Endodermal cell (in vitro differentiated cells): ENCODE results near the gene CFAP46. TPM values are rescaled to one million over a fixed set of nuclear protein-coding genes. Genes with fewer than 3 reads are reported as not detected.

Source experiments
- DNase-seq: peaks from one replicate; pipeline ENCODE4 v3.0.0-alpha.2; 2017
- H3K27ac ChIP-seq: 2 replicates; pipeline ENCODE4 v1.5.1; 2013; ENCODE audit warnings: mild to moderate bottlenecking, low read depth, low read length, moderate library complexity
- H3K27me3 ChIP-seq: 2 replicates; pipeline ENCODE4 v1.6.1; 2013; ENCODE audit warnings: mild to moderate bottlenecking, low read length, moderate library complexity; ENCODE audit not compliant: insufficient read depth, control insufficient read depth, poor library complexity, severe bottlenecking
- H3K36me3 ChIP-seq: 2 replicates; pipeline ENCODE4 v1.7.0; 2013; ENCODE audit warnings: mild to moderate bottlenecking, low read length, moderate library complexity; ENCODE audit not compliant: control insufficient read depth, insufficient read depth
- H3K4me1 ChIP-seq: one replicate; pipeline ENCODE4 v1.7.0; 2013; ENCODE audit warnings: low read length; ENCODE audit not compliant: control insufficient read depth, insufficient read depth
- H3K4me3 ChIP-seq: 2 replicates; pipeline ENCODE4 v1.5.1; 2013; ENCODE audit warnings: mild to moderate bottlenecking, low read length, moderate library complexity
- H3K9ac ChIP-seq: 2 replicates; pipeline ENCODE4 v1.6.1; 2013; ENCODE audit warnings: mild to moderate bottlenecking, low read length, moderate library complexity; ENCODE audit not compliant: poor library complexity, severe bottlenecking; ENCODE audit errors: extremely low read depth
- H3K9me3 ChIP-seq: 2 replicates; pipeline ENCODE4 v1.6.1; 2013; ENCODE audit warnings: mild to moderate bottlenecking, low read length, moderate library complexity; ENCODE audit not compliant: control insufficient read depth
- H3K27ac Mint-ChIP-seq: 2 replicates; pipeline ENCODE4 v1.8.0; 2020; ENCODE audit warnings: mixed read lengths
- H3K27me3 Mint-ChIP-seq: 2 replicates; pipeline ENCODE4 v1.8.0; 2021; ENCODE audit warnings: mild to moderate bottlenecking, mixed read lengths; ENCODE audit not compliant: insufficient read depth
- H3K36me3 Mint-ChIP-seq: 2 replicates; pipeline ENCODE4 v1.8.0; 2020; ENCODE audit warnings: low read depth, mixed read lengths
- H3K4me1 Mint-ChIP-seq: 2 replicates; pipeline ENCODE4 v1.8.0; 2020; ENCODE audit warnings: mixed read lengths
- H3K4me3 Mint-ChIP-seq: 2 replicates; pipeline ENCODE4 v1.8.0; 2020; ENCODE audit warnings: mild to moderate bottlenecking, moderate library complexity, mixed read lengths
- H3K9me3 Mint-ChIP-seq: 2 replicates; pipeline ENCODE4 v1.8.0; 2020; ENCODE audit warnings: mild to moderate bottlenecking, mixed read lengths
- CTCF ChIP-seq: fragments of 200-600 bp; sonication (generic); conservative IDR thresholded peaks from 2 replicates; pipeline ENCODE4 v1.5.0; 2021; ENCODE audit warnings: antibody characterized with exemption, mild to moderate bottlenecking
- WGBS, 2 experiments: methylation state at CpG; one replicate each; pipeline versions ENCODE4 v1.1.5 to v1.1.7; 2013; ENCODE audit warnings: missing lambda C conversion rate in 2 of 2, mixed read lengths in 1 of 2; ENCODE audit not compliant: insufficient coverage in 1 of 2, insufficient read length in 1 of 2; 5-methylcytosine and 5-hydroxymethylcytosine counted together
- total RNA-seq, 2 donors: library from RNA; stranded (reverse); fragmentation: NEBNext Ultra II Directional in 1 of 2; extraction: Animal tissue kit (Norgen Biotek cat#: 25700) in 1 of 2; gene quantifications; 2 replicates in 1 of 2; 3 replicates in 1 of 2; pipeline ENCODE4 v1.2.1, GENCODE V29; 2021

Gene CFAP46
- total RNA-seq, 2 donors from 2014 or later: 9.9 to 10.5 TPM

DNA sequence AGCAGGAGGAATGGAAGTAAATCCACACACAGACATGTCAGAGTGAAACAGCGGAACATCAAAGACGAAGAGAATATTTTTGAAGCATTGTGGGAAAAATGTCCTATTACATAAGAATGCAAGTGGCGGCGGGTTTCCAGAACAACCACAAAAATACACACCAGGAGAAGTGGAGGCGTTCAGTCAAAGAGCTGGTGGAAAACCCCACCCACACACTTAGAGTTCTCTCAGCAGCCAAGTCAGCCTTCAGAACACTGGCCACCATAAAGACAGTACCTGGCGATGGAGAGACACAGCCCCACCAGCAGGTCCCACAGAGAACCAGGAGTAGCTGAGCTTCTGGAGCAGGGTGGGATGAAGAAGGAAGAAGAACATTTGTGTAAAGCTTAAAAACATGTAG is 180.1 kb downstream of the CFAP46 start:
- H3K36me3 ChIP-seq: no peaks in the 10 kb centered on the region
- DNase-seq: no peak
- no peaks in the 10 kb centered on the region for H3K4me1 Mint-ChIP-seq
- no peak overlapping the region for H3K27ac ChIP-seq
- H3K4me3 Mint-ChIP-seq: no peak overlapping the region
- H3K36me3 Mint-ChIP-seq: peaks cover 37% of the 10 kb centered on the region
- H3K9ac ChIP-seq: no peak overlapping the region
- H3K27me3 ChIP-seq: no peaks in the 10 kb centered on the region
- no peak overlapping the region for H3K4me3 ChIP-seq
- no peak for TF ChIP-seq CTCF
- peaks cover 13% of the 10 kb centered on the region for H3K9me3 ChIP-seq
- H3K27me3 Mint-ChIP-seq: no peaks in the 10 kb centered on the region
- no peak overlapping the region for H3K27ac Mint-ChIP-seq
- peaks cover 24% of the 10 kb centered on the region for H3K9me3 Mint-ChIP-seq
- WGBS, 2 experiments: 99 to 100% methylated on average over 3 to 6 of the region's 6 CpGs
- H3K4me1 ChIP-seq: no peaks in the 10 kb centered on the region

GRCh38 chr10:132761395-132762060 is 180.8 kb downstream of the CFAP46 start:
- no peak for DNase-seq
- Histone ChIP-seq H3K4me1 (no peaks in the 10 kb centered on the region), H3K9me3 (peaks cover 13% of the 10 kb centered on the region), H3K36me3 (no peaks in the 10 kb centered on the region), H3K9ac (no peak overlapping the region), H3K27ac (no peak overlapping the region), H3K27me3 (no peaks in the 10 kb centered on the region), H3K4me3 (no peak overlapping the region)
- no peaks in the 10 kb centered on the region for H3K4me1 Mint-ChIP-seq
- no peak for TF ChIP-seq CTCF
- no peak overlapping the region for H3K27ac Mint-ChIP-seq
- H3K9me3 Mint-ChIP-seq: peaks cover 28% of the 10 kb centered on the region
- H3K36me3 Mint-ChIP-seq: peaks cover 41% of the 10 kb centered on the region
- 96 to 100% methylated on average over 1 to 9 of the region's 11 CpGs for WGBS, 2 experiments
- H3K27me3 Mint-ChIP-seq: no peaks in the 10 kb centered on the region
- no peak overlapping the region for H3K4me3 Mint-ChIP-seq

DNA sequence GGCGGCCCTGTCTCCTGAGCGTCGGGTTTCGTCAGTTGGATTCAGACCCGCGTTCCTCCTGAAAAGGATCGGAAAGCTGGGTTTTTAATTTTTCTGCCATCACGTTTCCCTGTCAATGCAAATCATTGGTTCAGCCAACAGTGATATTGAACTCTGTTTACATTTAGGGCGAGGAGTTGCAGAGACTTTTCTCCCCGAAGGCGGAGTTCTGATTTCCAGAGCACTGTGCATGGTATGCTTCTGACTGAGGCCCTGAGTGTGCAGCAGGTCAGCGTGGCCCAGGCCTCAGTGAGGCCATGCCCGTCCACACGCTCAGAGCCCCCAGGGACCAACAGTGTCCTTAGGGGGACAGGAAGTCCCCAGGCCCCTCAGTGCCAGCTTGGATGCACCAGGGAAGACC is 183.5 kb downstream of the CFAP46 start:
- no peaks in the 10 kb centered on the region for H3K36me3 ChIP-seq
- H3K36me3 Mint-ChIP-seq: peaks cover 61% of the 10 kb centered on the region
- no peak overlapping the region for H3K27ac ChIP-seq
- 92 to 93% methylated on average over 12 to 14 of the region's 14 CpGs for WGBS, 2 experiments
- peaks cover 21% of the 10 kb centered on the region for H3K9me3 ChIP-seq
- no peak for DNase-seq
- H3K27me3 Mint-ChIP-seq: no peaks in the 10 kb centered on the region
- H3K4me3 ChIP-seq: no peak overlapping the region
- H3K9ac ChIP-seq: no peak overlapping the region
- H3K27me3 ChIP-seq: no peaks in the 10 kb centered on the region
- H3K4me1 Mint-ChIP-seq: no peaks in the 10 kb centered on the region
- H3K4me3 Mint-ChIP-seq: no peak overlapping the region
- peaks cover 43% of the 10 kb centered on the region for H3K9me3 Mint-ChIP-seq
- TF ChIP-seq CTCF: no peak
- no peaks in the 10 kb centered on the region for H3K4me1 ChIP-seq
- H3K27ac Mint-ChIP-seq: no peak overlapping the region

Other genes starting within 250 kb of the CFAP46 start
- under 1 TPM in 1 of 2 donors, not detected in 1; 0.31 TPM for gene NKX6-2, start 156.4 kb downstream of the CFAP46 start, total RNA-seq
- 1 to 10 TPM in 1 of 2 donors, under 1 TPM in 1; 0.24 to 1.0 TPM for gene ADGRA1, start 145.4 kb upstream of the CFAP46 start, total RNA-seq
- 1 to 10 TPM; 6.5 to 9.6 TPM for gene KNDC1, start 217.6 kb upstream of the CFAP46 start, total RNA-seq